OCI-LY1 (cell line): Measurements from ENCODE around the gene SLC19A1.

Source experiments
- EZH2 ChIP-seq: fragments of 200-600 bp; sonication (generic), shearing (Covaris generic); IDR thresholded peaks from 2 replicates; pipeline ENCODE4 v1.8.0; 2017; ENCODE audit warnings: borderline replicate concordance, mixed run types, mild to moderate bottlenecking, antibody characterized with exemption, low read length, moderate library complexity, mixed read lengths
- TF ChIP-seq, protein P1 (sequence below): fragments of 200-600 bp; sonication (generic), shearing (Covaris generic); IDR thresholded peaks from 2 replicates; pipeline ENCODE4 v1.5.1; 2017; ENCODE audit warnings: mild to moderate bottlenecking, antibody characterized with exemption, low read length, moderate library complexity, mixed read lengths

GRCh38 chr21:45579383-45580180 lies 37.3 kb upstream of the SLC19A1 start:
- TF ChIP-seq, protein P1, sequence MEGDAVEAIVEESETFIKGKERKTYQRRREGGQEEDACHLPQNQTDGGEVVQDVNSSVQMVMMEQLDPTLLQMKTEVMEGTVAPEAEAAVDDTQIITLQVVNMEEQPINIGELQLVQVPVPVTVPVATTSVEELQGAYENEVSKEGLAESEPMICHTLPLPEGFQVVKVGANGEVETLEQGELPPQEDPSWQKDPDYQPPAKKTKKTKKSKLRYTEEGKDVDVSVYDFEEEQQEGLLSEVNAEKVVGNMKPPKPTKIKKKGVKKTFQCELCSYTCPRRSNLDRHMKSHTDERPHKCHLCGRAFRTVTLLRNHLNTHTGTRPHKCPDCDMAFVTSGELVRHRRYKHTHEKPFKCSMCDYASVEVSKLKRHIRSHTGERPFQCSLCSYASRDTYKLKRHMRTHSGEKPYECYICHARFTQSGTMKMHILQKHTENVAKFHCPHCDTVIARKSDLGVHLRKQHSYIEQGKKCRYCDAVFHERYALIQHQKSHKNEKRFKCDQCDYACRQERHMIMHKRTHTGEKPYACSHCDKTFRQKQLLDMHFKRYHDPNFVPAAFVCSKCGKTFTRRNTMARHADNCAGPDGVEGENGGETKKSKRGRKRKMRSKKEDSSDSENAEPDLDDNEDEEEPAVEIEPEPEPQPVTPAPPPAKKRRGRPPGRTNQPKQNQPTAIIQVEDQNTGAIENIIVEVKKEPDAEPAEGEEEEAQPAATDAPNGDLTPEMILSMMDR: no peak
- no peak for TF ChIP-seq EZH2
